Colonic mucosa (tissue), 4 donors: ENCODE results near the gene XK. TPM values are rescaled to one million over a fixed set of nuclear protein-coding genes. Genes with fewer than 3 reads are reported as not detected.
"Not testable (repeated sequence)": the region's sequence is repeated elsewhere in the genome, so short reads cannot be mapped to it uniquely, and the experiment has no call there.

Experiments used
- DNase-seq: peaks from one replicate; pipeline ENCODE4 v3.0.0-alpha.2; 2020
- H3K27ac ChIP-seq: fragments of 200-600 bp; one replicate; pipeline ENCODE4 v1.8.0; 2021
- H3K27me3 ChIP-seq: fragments of 200-600 bp; one replicate; pipeline ENCODE4 v1.8.0; 2021
- H3K36me3 ChIP-seq: fragments of 200-600 bp; one replicate; pipeline ENCODE4 v1.8.0; 2021
- H3K4me1 ChIP-seq: fragments of 200-600 bp; one replicate; pipeline ENCODE4 v1.8.0; 2021; ENCODE audit warnings: mild to moderate bottlenecking
- H3K4me3 ChIP-seq: fragments of 200-600 bp; one replicate; pipeline ENCODE4 v1.8.0; 2021
- H3K9ac ChIP-seq, 2 donors: one replicate each; pipeline ENCODE4 v1.7.0; 2013; ENCODE audit warnings: control low read depth in 2 of 2, low read depth in 2 of 2, low read length in 2 of 2
- H3K9me3 ChIP-seq: fragments of 200-600 bp; one replicate; pipeline ENCODE4 v1.8.0; 2021
- intact Hi-C: fragments of 100-400 bp; cut with DNase I; formaldehyde crosslinking; loops from one replicate; pipeline ENCODE4 v1.14.1; 2022
- total RNA-seq, 2 donors: library from RNA; stranded (reverse); fragmentation: NEBNext Ultra II Directional in 1 of 2; extraction: Animal tissue kit (Norgen Biotek cat#: 25700) in 1 of 2; gene quantifications; one replicate each; pipeline ENCODE4 v1.2.1, GENCODE V29; 2021
- TF ChIP-seq, protein P1 (sequence below): fragments of 200-600 bp; IDR thresholded peaks from one replicate; pipeline ENCODE4 v1.8.0; 2022; ENCODE audit warnings: antibody characterized with exemption, mild to moderate bottlenecking
- donor health status: healthy.
- donor health status: DM: no; HTN: no; CAD: no.
- donor health status: DM: no; HTN: no; CAD: no.

Gene XK
- total RNA-seq, 2 donors from 2014 or later = 25.2 to 27.8 TPM

- Histone ChIP-seq H3K27me3 (no peaks in the 10 kb centered on the region), H3K9ac (no peak overlapping the region), H3K36me3 (no peaks in the 10 kb centered on the region), H3K9me3 (no peaks in the 10 kb centered on the region), H3K4me1 (no peaks in the 10 kb centered on the region), H3K4me3 (no peak overlapping the region), H3K27ac (no peak overlapping the region)
- TF ChIP-seq, protein P1, sequence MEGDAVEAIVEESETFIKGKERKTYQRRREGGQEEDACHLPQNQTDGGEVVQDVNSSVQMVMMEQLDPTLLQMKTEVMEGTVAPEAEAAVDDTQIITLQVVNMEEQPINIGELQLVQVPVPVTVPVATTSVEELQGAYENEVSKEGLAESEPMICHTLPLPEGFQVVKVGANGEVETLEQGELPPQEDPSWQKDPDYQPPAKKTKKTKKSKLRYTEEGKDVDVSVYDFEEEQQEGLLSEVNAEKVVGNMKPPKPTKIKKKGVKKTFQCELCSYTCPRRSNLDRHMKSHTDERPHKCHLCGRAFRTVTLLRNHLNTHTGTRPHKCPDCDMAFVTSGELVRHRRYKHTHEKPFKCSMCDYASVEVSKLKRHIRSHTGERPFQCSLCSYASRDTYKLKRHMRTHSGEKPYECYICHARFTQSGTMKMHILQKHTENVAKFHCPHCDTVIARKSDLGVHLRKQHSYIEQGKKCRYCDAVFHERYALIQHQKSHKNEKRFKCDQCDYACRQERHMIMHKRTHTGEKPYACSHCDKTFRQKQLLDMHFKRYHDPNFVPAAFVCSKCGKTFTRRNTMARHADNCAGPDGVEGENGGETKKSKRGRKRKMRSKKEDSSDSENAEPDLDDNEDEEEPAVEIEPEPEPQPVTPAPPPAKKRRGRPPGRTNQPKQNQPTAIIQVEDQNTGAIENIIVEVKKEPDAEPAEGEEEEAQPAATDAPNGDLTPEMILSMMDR = no peak
- DNase-seq = no peak
- intact Hi-C loops = no loop called here
Measured at GRCh38 chrX:37644381-37645305, 40.9 kb upstream of the XK start.

DNA sequence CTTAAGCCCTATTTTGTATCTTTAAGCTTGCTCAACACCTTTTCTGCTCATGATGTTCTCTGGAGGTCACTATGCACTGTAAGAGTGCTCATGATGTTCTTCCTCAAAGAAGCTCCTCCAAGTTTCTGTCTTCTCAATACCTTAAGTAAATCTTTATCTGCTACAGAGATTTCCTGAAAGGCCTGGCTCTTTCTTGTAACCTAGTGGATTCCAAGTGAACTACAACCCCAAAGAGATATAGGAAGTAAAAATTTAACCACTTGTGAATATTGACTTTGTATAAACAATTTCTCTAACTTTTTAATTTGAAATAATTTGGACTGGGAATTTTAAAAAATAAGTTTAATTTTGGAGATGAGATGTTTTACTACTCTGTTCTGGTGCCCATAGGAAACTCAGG, 39.3 kb upstream of the XK start:
- intact Hi-C loops = no loop called here
- Histone ChIP-seq H3K4me1 (no peaks in the 10 kb centered on the region), H3K36me3 (no peaks in the 10 kb centered on the region), H3K9me3 (no peaks in the 10 kb centered on the region), H3K4me3 (no peak overlapping the region), H3K9ac (no peak overlapping the region), H3K27me3 (no peaks in the 10 kb centered on the region), H3K27ac (no peak overlapping the region)
- DNase-seq = no peak
- TF ChIP-seq, protein P1 = no peak

DNA sequence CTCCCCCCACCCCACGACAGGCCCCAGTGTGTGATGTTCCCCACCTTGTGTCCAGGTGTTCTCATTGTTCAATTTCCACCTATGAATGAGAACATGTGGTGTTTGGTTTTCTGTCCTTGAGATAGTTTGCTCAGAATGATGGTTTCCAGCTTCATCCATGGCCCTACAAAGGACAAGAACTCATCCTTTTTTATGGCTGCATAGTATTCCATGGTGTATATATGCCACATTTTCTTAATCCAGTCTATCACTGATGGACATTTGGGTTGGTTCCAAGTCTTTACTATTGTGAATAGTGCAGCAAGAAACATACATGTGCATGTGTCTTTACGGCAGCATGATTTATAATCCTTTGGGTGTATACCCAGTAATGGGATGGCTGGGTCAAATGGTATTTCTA, 34.7 kb upstream of the XK start:
- H3K9me3 ChIP-seq, H3K27ac ChIP-seq, intact Hi-C loops, DNase-seq, H3K4me1 ChIP-seq, H3K4me3 ChIP-seq, H3K36me3 ChIP-seq, H3K9ac ChIP-seq, H3K27me3 ChIP-seq: not testable (repeated sequence)

GRCh38 chrX:37651921-37652452, 33.6 kb upstream of the XK start:
- intact Hi-C loops = no loop called here
- Histone ChIP-seq H3K27me3 (no peaks in the 10 kb centered on the region), H3K9me3 (no peaks in the 10 kb centered on the region), H3K36me3 (no peaks in the 10 kb centered on the region), H3K4me1 (no peaks in the 10 kb centered on the region), H3K4me3 (no peak overlapping the region), H3K9ac (no peak overlapping the region), H3K27ac (no peak overlapping the region)
- TF ChIP-seq, protein P1 = no peak
- no peak for DNase-seq

GRCh38 chrX:37652589-37653231, 32.9 kb upstream of the XK start:
- no peak overlapping the region for H3K9ac ChIP-seq
- no peaks in the 10 kb centered on the region for H3K36me3 ChIP-seq
- intact Hi-C loops = no loop called here
- H3K27me3 ChIP-seq = no peaks in the 10 kb centered on the region
- DNase-seq = no peak
- no peaks in the 10 kb centered on the region for H3K4me1 ChIP-seq
- no peaks in the 10 kb centered on the region for H3K9me3 ChIP-seq
- TF ChIP-seq, protein P1 = no peak
- no peak overlapping the region for H3K27ac ChIP-seq
- H3K4me3 ChIP-seq = no peak overlapping the region
